Heart left ventricle (tissue), 13 donors: Measurements from ENCODE around the gene TBL1Y.

Experiments used
- CTCF ChIP-seq, 12 donors: fragments of 200-600 bp; sonication (generic) in 4 of 12; IDR thresholded peaks; one replicate each; pipeline versions ENCODE4 v1.5.0 to v1.8.0; 2018 to 2022; ENCODE audit warnings: antibody characterized with exemption in 12 of 12, mild to moderate bottlenecking in 5 of 12
- POLR2A ChIP-seq, 2 donors: fragments of 450-650 bp; IDR thresholded peaks; one replicate each; pipeline ENCODE4 v1.6.1; 2017; ENCODE audit warnings: antibody characterized with exemption in 2 of 2, mild to moderate bottlenecking in 2 of 2, moderate library complexity in 2 of 2
- donor health status: ischemic (EF 13 %, LVEDD 7.1; RV severe dilation, severe dysfunction).
- donor health status: DM: no; HTN: yes; CAD: no.
- donor health status: DM: no; HTN: no; CAD: no.
- donor health status: ischemic (EF 25% LVEDD 6.9; RV normal size, moderate dysfunction).
- donor health status: ischemic (EF 25% LVEDD 5.7; RV mildly dilated, moderate dysfunction).
- donor health status: ischemic (EF 35%, LVEDD 5.7; RV mildly dilated, moderate dysfunction).
- donor health status: nonischemic (EF 11% LVEDD 7.7; RV severe dilation, severe dysfunction).
- donor health status: DM: yes; HTN: yes; CAD: no.
- donor health status: PGD.
- donor health status: ischemic (EF 29% LVEDD 5.4; RV normal size, mild dysfunction).
- donor health status: nonischemic (EF 23%, LVEDD 6.1; RV moderate dilation, normal function).

DNA sequence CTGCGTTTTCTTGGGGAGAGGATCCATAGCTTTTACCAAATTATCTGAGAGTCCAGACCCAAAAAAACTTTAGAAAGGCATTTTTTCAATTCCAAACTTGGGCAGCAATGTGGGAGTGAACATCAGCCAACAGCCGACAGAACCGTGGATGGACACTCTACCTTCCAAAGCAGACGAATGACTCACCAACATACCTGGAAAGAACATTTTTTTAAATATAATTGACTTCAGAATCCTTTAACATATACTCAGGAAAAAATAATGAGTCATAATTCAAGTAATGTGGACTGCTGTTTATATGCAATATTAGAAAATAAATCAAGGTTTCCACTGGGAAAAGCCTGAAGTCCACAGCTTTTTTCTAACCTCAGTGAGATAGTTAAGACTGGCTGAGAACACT lies 211.7 kb downstream of the TBL1Y start:
- TF ChIP-seq POLR2A (IDR thresholded peaks at IDR 0.05) (no peak), CTCF (IDR thresholded peaks at IDR 0.05) (no peak)
